ENCODE data around the gene CYRIA.

The CYRIA gene

GRCh38 chr2:16665748-16666448 lies at the start of gene CYRIA:
TSS of gene CYRIA (minus strand) at chr2:16665834. CDS start at chr2:16588119, 77,715 bp downstream.
- DNase-seq (ENCODE audit: low read depth, low spot score): no peak

GRCh38 chr2:16713011-16713423 lies 47.4 kb upstream of the CYRIA start:
- no peak for DNase-seq (ENCODE audit: low read depth, low spot score)

GRCh38 chr2:16709769-16710168 lies 44.1 kb upstream of the CYRIA start:
- no peak for DNase-seq (ENCODE audit: low read depth, low spot score)

- DNase-seq (ENCODE audit: low read depth, low spot score): no peak
Observed at GRCh38 chr2:16708173-16708572, 42.5 kb upstream of the CYRIA start.

GRCh38 chr2:16707014-16707623 lies 41.5 kb upstream of the CYRIA start:
- DNase-seq (ENCODE audit: low read depth, low spot score): no peak

- DNase-seq (ENCODE audit: low read depth, low spot score): no peak
Observed at GRCh38 chr2:16700551-16701259, 35.1 kb upstream of the CYRIA start.

- no peak for DNase-seq (ENCODE audit: low read depth, low spot score)
Observed at GRCh38 chr2:16693854-16694253, 28.2 kb upstream of the CYRIA start.

- no peak for DNase-seq (ENCODE audit: low read depth, low spot score)
Observed at GRCh38 chr2:16691261-16691660, 25.6 kb upstream of the CYRIA start.

- no peak for DNase-seq (ENCODE audit: low read depth, low spot score)
Observed at GRCh38 chr2:16687955-16688354, 22.3 kb upstream of the CYRIA start.

- DNase-seq (ENCODE audit: low read depth, low spot score): no peak
Observed at GRCh38 chr2:16687222-16687621, 21.6 kb upstream of the CYRIA start.

GRCh38 chr2:16686641-16687040 lies 21.0 kb upstream of the CYRIA start:
- DNase-seq (ENCODE audit: low read depth, low spot score): no peak

- no peak for DNase-seq (ENCODE audit: low read depth, low spot score)
Observed at GRCh38 chr2:16685340-16685715, 19.7 kb upstream of the CYRIA start.

GRCh38 chr2:16684676-16685339 lies 19.2 kb upstream of the CYRIA start:
- no peak for DNase-seq (ENCODE audit: low read depth, low spot score)

GRCh38 chr2:16683576-16683975 lies 17.9 kb upstream of the CYRIA start:
- no peak for DNase-seq (ENCODE audit: low read depth, low spot score)

GRCh38 chr2:16682431-16683118 lies 16.9 kb upstream of the CYRIA start:
- no peak for DNase-seq (ENCODE audit: low read depth, low spot score)

GRCh38 chr2:16680781-16681180 lies 15.1 kb upstream of the CYRIA start:
- DNase-seq (ENCODE audit: low read depth, low spot score): no peak

- DNase-seq (ENCODE audit: low read depth, low spot score): no peak
Observed at GRCh38 chr2:16680304-16680703, 14.7 kb upstream of the CYRIA start.

- peak; percentile 30 for DNase-seq (ENCODE audit: low read depth, low spot score)
Observed at GRCh38 chr2:16678964-16679363, 13.3 kb upstream of the CYRIA start.

GRCh38 chr2:16677875-16678274 lies 12.2 kb upstream of the CYRIA start:
- no peak for DNase-seq (ENCODE audit: low read depth, low spot score)

- no peak for DNase-seq (ENCODE audit: low read depth, low spot score)
Observed at GRCh38 chr2:16675781-16676180, 10.1 kb upstream of the CYRIA start.

GRCh38 chr2:16674154-16674553 lies 8.5 kb upstream of the CYRIA start:
- no peak for DNase-seq (ENCODE audit: low read depth, low spot score)

GRCh38 chr2:16671760-16672159 lies 6.1 kb upstream of the CYRIA start:
- no peak for DNase-seq (ENCODE audit: low read depth, low spot score)

Data from iPS DF 19.7 (cell line).